ENCODE measurements around the gene GJC1. TPM values are rescaled to one million over a fixed set of nuclear protein-coding genes. Genes with fewer than 3 reads are reported as not detected.
"Not testable (repeated sequence)": the region's sequence is repeated elsewhere in the genome, so short reads cannot be mapped to it uniquely, and the experiment has no call there.

The GJC1 gene
- polyA plus RNA-seq, 2 of the 4 experiments (the other 2 are of a cell fraction), result 21.2 to 22.1 TPM

DNA sequence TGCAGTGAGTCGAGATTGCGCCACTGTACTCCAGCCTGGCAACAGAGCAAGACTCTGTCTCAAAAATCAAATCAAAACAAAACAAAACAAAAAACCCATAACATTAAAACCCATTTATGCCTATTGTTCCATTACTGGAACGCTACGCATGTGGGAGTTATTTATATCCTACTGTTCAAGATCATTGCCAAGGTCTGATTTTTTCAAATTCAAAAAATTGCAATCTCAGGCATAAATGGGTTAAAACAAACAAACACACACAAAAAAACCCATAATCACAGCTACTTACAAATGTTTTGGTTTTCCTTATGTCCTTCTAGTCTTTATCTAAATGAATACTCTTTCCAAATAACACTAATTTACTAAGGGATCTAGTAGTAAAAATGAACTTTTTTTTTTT is 17.8 kb downstream of the GJC1 start:
- FAIRE-seq (no peak), DNase-seq (ENCODE audit: low read depth in 1 of 2, low spot score in 1 of 2) (no peak), ATAC-seq (no peak)
- Histone ChIP-seq H3K9me3 (no peaks in the 10 kb centered on the region), H3K27ac (no peak overlapping the region), H3K4me2 (no peak overlapping the region), H3K4me1 (peaks cover 20% of the 10 kb centered on the region), H3K4me3 (no peak overlapping the region)
- ChIA-PET CTCF (interaction anchor here (0.7 to 8.5 kb wide), 4 partner anchors 16 to 710 kb away, joined by 3 to 98 read pairs (median 7); no protein-coding TSS in a partner anchor), POLR2A (interaction anchor here (0.6 kb wide), 1 partner anchor 14 kb away, joined by 3 read pairs; no protein-coding TSS in a partner anchor)
- 90% methylated on average over 4 of the region's 4 CpGs for WGBS (ENCODE audit: missing lambda C conversion rate)
- peak; percentile 11 to 35; a peak in 1 of 4 replicates for TF ChIP-seq CEBPB (IDR thresholded peaks at IDR 0.05)
- no peak for TF ChIP-seq RARB (CRISPR knock-in tag; IDR thresholded peaks at IDR 0.05)
- TF ChIP-seq JUN (IDR thresholded peaks at IDR 0.05), result no peak
- TF ChIP-seq CHD4 (IDR thresholded peaks at IDR 0.05; ENCODE audit: borderline replicate concordance), result no peak
- TF ChIP-seq RCOR1 (IDR thresholded peaks at IDR 0.05; ENCODE audit: low read depth, low read length), result no peak
- TF ChIP-seq, protein P1, sequence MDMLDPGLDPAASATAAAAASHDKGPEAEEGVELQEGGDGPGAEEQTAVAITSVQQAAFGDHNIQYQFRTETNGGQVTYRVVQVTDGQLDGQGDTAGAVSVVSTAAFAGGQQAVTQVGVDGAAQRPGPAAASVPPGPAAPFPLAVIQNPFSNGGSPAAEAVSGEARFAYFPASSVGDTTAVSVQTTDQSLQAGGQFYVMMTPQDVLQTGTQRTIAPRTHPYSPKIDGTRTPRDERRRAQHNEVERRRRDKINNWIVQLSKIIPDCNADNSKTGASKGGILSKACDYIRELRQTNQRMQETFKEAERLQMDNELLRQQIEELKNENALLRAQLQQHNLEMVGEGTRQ (IDR thresholded peaks at IDR 0.05), result no peak
- TF ChIP-seq, protein P2, sequence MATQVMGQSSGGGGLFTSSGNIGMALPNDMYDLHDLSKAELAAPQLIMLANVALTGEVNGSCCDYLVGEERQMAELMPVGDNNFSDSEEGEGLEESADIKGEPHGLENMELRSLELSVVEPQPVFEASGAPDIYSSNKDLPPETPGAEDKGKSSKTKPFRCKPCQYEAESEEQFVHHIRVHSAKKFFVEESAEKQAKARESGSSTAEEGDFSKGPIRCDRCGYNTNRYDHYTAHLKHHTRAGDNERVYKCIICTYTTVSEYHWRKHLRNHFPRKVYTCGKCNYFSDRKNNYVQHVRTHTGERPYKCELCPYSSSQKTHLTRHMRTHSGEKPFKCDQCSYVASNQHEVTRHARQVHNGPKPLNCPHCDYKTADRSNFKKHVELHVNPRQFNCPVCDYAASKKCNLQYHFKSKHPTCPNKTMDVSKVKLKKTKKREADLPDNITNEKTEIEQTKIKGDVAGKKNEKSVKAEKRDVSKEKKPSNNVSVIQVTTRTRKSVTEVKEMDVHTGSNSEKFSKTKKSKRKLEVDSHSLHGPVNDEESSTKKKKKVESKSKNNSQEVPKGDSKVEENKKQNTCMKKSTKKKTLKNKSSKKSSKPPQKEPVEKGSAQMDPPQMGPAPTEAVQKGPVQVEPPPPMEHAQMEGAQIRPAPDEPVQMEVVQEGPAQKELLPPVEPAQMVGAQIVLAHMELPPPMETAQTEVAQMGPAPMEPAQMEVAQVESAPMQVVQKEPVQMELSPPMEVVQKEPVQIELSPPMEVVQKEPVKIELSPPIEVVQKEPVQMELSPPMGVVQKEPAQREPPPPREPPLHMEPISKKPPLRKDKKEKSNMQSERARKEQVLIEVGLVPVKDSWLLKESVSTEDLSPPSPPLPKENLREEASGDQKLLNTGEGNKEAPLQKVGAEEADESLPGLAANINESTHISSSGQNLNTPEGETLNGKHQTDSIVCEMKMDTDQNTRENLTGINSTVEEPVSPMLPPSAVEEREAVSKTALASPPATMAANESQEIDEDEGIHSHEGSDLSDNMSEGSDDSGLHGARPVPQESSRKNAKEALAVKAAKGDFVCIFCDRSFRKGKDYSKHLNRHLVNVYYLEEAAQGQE (IDR thresholded peaks at IDR 0.05), result no peak

DNA sequence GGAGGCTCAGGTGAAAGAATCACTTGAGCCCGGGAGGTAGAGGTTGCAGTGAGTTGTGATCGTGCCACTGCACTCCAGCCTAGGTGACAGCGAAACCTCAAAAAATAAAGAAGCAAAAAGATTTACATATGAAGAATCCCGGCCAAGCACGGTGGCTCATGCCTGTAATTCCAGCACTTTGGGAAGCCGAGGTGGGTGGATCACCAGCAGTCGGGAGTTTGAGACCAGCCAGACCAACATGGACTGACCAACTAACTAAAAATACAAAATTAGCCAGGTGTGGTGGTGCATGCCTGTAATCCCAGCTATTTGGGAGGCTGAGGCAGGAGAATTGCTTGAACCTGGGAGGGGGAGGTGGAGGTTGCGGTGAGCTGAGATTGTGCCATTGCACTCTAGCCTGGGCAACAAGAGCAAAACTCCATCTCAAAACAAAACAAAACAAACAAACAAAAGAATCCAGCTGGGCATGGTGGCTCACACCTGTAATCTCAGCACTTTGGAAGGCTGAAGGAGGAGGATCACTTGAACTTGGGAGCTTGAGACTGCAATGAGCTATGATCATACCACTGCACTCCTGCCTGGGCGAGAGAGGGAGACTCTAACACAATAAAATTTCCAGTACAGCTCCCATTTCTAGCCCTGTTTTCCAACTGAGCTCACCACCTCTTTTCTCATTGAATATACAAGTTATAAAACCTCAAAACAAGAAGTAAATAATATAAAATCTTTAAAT is 21.3 kb downstream of the GJC1 start:
- FAIRE-seq; POLR2A ChIA-PET; DNase-seq (ENCODE audit: low read depth in 1 of 2, low spot score in 1 of 2); H3K9me3 ChIP-seq; H3K27ac ChIP-seq; H3K4me3 ChIP-seq; H3K4me2 ChIP-seq; ATAC-seq: not testable (repeated sequence)
- 91% methylated on average over 9 of the region's 9 CpGs for WGBS (ENCODE audit: missing lambda C conversion rate)
- H3K4me1 ChIP-seq, result peaks cover 15% of the 10 kb centered on the region
- CTCF ChIA-PET, result interaction anchor here (0.6 to 8.5 kb wide), 4 partner anchors 32 to 69 kb away, joined by 3 to 98 read pairs (median 16); no protein-coding TSS in a partner anchor

DNA sequence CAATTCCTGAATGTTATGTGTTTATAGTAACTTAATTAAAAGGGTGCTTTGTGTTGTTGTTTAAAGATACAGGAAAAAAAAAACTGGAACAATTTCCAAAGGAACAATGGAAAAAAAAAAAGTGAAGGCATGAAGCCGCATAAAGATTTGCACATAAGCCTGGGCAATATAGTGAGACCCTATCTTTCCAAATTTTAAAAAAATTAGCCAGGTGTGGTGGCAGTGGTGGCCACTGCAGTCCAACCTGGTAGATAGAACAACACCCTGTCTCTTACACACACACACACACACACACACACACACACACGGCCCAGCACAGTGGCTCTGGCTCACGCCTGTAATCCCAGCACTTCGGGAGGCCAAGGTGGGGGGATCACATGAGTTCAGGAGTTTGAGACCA is 21.9 kb downstream of the GJC1 start:
- no peak overlapping the region for H3K4me3 ChIP-seq
- H3K4me2 ChIP-seq, result no peak overlapping the region
- peaks cover 8% of the 10 kb centered on the region; the same call in 2 of the 3 replicates for H3K4me1 ChIP-seq
- DNase-seq (ENCODE audit: low read depth in 1 of 2, low spot score in 1 of 2) (no peak), FAIRE-seq (no peak), ATAC-seq (no peak)
- no peak overlapping the region for H3K27ac ChIP-seq
- no peak for TF ChIP-seq KDM5A (IDR thresholded peaks at IDR 0.05)
- TF ChIP-seq, protein P3, sequence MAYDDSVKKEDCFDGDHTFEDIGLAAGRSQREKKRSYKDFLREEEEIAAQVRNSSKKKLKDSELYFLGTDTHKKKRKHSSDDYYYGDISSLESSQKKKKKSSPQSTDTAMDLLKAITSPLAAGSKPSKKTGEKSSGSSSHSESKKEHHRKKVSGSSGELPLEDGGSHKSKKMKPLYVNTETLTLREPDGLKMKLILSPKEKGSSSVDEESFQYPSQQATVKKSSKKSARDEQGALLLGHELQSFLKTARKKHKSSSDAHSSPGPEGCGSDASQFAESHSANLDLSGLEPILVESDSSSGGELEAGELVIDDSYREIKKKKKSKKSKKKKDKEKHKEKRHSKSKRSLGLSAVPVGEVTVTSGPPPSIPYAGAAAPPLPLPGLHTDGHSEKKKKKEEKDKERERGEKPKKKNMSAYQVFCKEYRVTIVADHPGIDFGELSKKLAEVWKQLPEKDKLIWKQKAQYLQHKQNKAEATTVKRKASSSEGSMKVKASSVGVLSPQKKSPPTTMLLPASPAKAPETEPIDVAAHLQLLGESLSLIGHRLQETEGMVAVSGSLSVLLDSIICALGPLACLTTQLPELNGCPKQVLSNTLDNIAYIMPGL (CRISPR knock-in tag; IDR thresholded peaks at IDR 0.05; ENCODE audit: borderline replicate concordance), result no peak
- TF ChIP-seq BHLHE40 (IDR thresholded peaks at IDR 0.05; ENCODE audit: low read depth, low read length), result no peak
- no peak for TF ChIP-seq RNF2 (IDR thresholded peaks at IDR 0.05; ENCODE audit: borderline replicate concordance, low read depth)
- TF ChIP-seq, protein P4, sequence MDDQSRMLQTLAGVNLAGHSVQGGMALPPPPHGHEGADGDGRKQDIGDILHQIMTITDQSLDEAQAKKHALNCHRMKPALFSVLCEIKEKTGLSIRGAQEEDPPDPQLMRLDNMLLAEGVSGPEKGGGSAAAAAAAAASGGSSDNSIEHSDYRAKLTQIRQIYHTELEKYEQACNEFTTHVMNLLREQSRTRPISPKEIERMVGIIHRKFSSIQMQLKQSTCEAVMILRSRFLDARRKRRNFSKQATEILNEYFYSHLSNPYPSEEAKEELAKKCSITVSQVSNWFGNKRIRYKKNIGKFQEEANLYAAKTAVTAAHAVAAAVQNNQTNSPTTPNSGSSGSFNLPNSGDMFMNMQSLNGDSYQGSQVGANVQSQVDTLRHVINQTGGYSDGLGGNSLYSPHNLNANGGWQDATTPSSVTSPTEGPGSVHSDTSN (IDR thresholded peaks at IDR 0.05), result no peak
- TF ChIP-seq, protein P5, sequence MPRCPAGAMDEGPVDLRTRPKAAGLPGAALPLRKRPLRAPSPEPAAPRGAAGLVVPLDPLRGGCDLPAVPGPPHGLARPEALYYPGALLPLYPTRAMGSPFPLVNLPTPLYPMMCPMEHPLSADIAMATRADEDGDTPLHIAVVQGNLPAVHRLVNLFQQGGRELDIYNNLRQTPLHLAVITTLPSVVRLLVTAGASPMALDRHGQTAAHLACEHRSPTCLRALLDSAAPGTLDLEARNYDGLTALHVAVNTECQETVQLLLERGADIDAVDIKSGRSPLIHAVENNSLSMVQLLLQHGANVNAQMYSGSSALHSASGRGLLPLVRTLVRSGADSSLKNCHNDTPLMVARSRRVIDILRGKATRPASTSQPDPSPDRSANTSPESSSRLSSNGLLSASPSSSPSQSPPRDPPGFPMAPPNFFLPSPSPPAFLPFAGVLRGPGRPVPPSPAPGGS (IDR thresholded peaks at IDR 0.05), result no peak
- TF ChIP-seq ZSCAN20 (CRISPR knock-in tag; IDR thresholded peaks at IDR 0.05), result no peak
- no peak for TF ChIP-seq TP53 (CRISPR knock-in tag; IDR thresholded peaks at IDR 0.05)
- no peak for TF ChIP-seq CHD2 (IDR thresholded peaks at IDR 0.05; ENCODE audit: low read length, partially characterized antibody)
- TF ChIP-seq FOSB (CRISPR knock-in tag; IDR thresholded peaks at IDR 0.05), result no peak
- POLR2A ChIA-PET, result no interaction called here
- WGBS (ENCODE audit: missing lambda C conversion rate), result 87% methylated on average over 4 of the region's 4 CpGs
- no peaks in the 10 kb centered on the region for H3K9me3 ChIP-seq
- CTCF ChIA-PET, result interaction anchor here (0.6 to 8.5 kb wide), 4 partner anchors 8 to 58 kb away, joined by 5 to 98 read pairs (median 16); no protein-coding TSS in a partner anchor
